GM23248 (cell line): ENCODE results near the gene UBQLNL. TPM values are rescaled to one million over a fixed set of nuclear protein-coding genes. Genes with fewer than 3 reads are reported as not detected.

Source experiments
- DNase-seq: peaks from one replicate; pipeline ENCODE4 v3.0.0-alpha.2; 2015
- H2AFZ ChIP-seq: fragments of 200-600 bp; sonication (generic); 2 replicates; pipeline ENCODE4 v1.6.1; 2016; ENCODE audit warnings: antibody characterized with exemption
- H3F3A ChIP-seq: fragments of 200-600 bp; sonication (generic); 2 replicates; pipeline ENCODE4 v1.6.1; 2016; ENCODE audit warnings: mild to moderate bottlenecking, antibody characterized with exemption, mixed run types; ENCODE audit not compliant: insufficient read depth
- H3K27ac ChIP-seq: fragments of 200-600 bp; sonication (generic); 2 replicates; pipeline ENCODE4 v1.5.1; 2016; ENCODE audit warnings: mild to moderate bottlenecking
- H3K27me3 ChIP-seq: fragments of 200-600 bp; sonication (generic); replicated peaks from 2 replicates; pipeline ENCODE4 v1.6.1; 2016; ENCODE audit warnings: mild to moderate bottlenecking; ENCODE audit not compliant: insufficient read depth
- H3K36me3 ChIP-seq: fragments of 200-600 bp; sonication (generic); 2 replicates; pipeline ENCODE4 v1.6.1; 2016; ENCODE audit warnings: low read depth, mild to moderate bottlenecking
- H3K4me1 ChIP-seq: fragments of 200-600 bp; sonication (generic); 2 replicates; pipeline ENCODE4 v1.6.1; 2016; ENCODE audit warnings: mild to moderate bottlenecking; ENCODE audit not compliant: insufficient read depth
- H3K4me2 ChIP-seq: fragments of 200-600 bp; sonication (generic); one replicate; pipeline ENCODE4 v1.6.1; 2016; ENCODE audit warnings: mild to moderate bottlenecking; ENCODE audit not compliant: unreplicated experiment
- H3K4me3 ChIP-seq: fragments of 200-600 bp; sonication (generic); 2 replicates; pipeline ENCODE4 v1.5.1; 2016; ENCODE audit warnings: mild to moderate bottlenecking
- H3K79me2 ChIP-seq: fragments of 200-600 bp; sonication (generic); 2 replicates; pipeline ENCODE4 v1.6.1; 2016; ENCODE audit warnings: mild to moderate bottlenecking; ENCODE audit not compliant: insufficient read depth
- H3K9ac ChIP-seq: fragments of 200-600 bp; sonication (generic); 2 replicates; pipeline ENCODE4 v1.6.1; 2016; ENCODE audit warnings: mild to moderate bottlenecking
- H3K9me2 ChIP-seq: fragments of 200-600 bp; sonication (generic); 2 replicates; pipeline ENCODE4 v1.6.1; 2016; ENCODE audit warnings: mixed run types, mild to moderate bottlenecking, moderate library complexity; ENCODE audit not compliant: insufficient read depth
- H3K9me3 ChIP-seq: fragments of 200-600 bp; sonication (generic); one replicate; pipeline ENCODE4 v1.6.1; 2017; ENCODE audit warnings: low read depth
- H4K20me1 ChIP-seq: fragments of 200-600 bp; sonication (generic); 2 replicates; pipeline ENCODE4 v1.6.0; 2016; ENCODE audit not compliant: insufficient read depth
- EZH2 ChIP-seq: fragments of 200-600 bp; sonication (generic); IDR thresholded peaks from 2 replicates; pipeline ENCODE4 v1.6.1; 2018; ENCODE audit warnings: antibody characterized with exemption, mild to moderate bottlenecking; ENCODE audit not compliant: insufficient read depth, poor library complexity, severe bottlenecking
- EZH2phosphoT487 ChIP-seq: fragments of 200-600 bp; sonication (generic); IDR thresholded peaks from 2 replicates; pipeline ENCODE4 v1.6.1; 2018; ENCODE audit warnings: antibody characterized with exemption, moderate library complexity, mild to moderate bottlenecking, low read depth; ENCODE audit not compliant: insufficient read depth
- WGBS, 2 experiments: methylation state at CpG; one replicate each; pipeline ENCODE4 v1.1.6; 2015 to 2017; ENCODE audit warnings: low lambda C conversion rate in 2 of 2, low coverage in 1 of 2; ENCODE audit errors: missing lambda C conversion rate in 2 of 2; 5-methylcytosine and 5-hydroxymethylcytosine counted together
- in situ Hi-C: fragments of 300-500 bp; cut with MboI; formaldehyde crosslinking; loops from 2 replicates; pipeline ENCODE4 v1.15.0; 2020
- polyA plus RNA-seq: library from polyadenylated mRNA; unstranded; fragments of >200 nt; fragmentation: Nextera tagmentation; extraction: Ambion mirVana; gene quantifications from 2 replicates; pipeline ENCODE4 v1.2.1, GENCODE V29; 2016
- total RNA-seq: library from RNA; depleted of rRNA; stranded (reverse); fragments of >200 nt; shearing (Covaris generic); gene quantifications from 2 replicates; pipeline ENCODE4 v1.2.3, GENCODE V29; 2014

The UBQLNL gene
- total and polyA plus RNA-seq, 2 experiments from 2014 or later, result 0.20 to 0.32 TPM

DNA sequence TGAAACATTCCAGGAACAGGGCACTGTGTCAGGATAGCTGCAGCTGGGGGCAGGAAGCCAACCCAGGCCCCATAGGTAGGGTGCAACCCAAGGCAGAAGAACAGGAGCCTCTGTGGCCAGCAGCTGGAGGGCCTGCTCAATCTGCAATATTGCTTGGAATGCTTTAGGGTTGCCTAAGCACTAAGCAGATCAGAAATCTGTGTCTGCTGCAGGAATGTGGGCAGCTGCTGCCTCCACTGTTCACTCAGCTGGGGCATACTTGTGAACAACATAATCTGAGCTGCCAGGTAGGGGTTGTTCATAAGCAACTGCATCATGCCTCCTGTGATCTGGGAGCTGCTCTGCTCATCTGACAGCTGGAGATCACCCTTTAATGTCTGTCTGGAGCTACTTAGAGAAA lies 1.7 kb downstream of the UBQLNL start:
- Histone ChIP-seq H3K4me2 (no peak overlapping the region), H3K27me3 (no peaks in the 10 kb centered on the region; the same call in 1 of the 2 replicates), H3K27ac (no peak overlapping the region), H3F3A (no peaks in the 10 kb centered on the region), H3K4me1 (no peaks in the 10 kb centered on the region), H3K4me3 (no peak overlapping the region), H3K9ac (no peak overlapping the region), H4K20me1 (no peaks in the 10 kb centered on the region), H3K9me2 (no peaks in the 10 kb centered on the region), H2AFZ (no peak overlapping the region), H3K79me2 (no peaks in the 10 kb centered on the region), H3K36me3 (no peaks in the 10 kb centered on the region), H3K9me3 (no peaks in the 10 kb centered on the region)
- TF ChIP-seq EZH2phosphoT487, result no peak
- no peak for TF ChIP-seq EZH2
- DNase-seq, result no peak
- in situ Hi-C loops, result no loop called here

DNA sequence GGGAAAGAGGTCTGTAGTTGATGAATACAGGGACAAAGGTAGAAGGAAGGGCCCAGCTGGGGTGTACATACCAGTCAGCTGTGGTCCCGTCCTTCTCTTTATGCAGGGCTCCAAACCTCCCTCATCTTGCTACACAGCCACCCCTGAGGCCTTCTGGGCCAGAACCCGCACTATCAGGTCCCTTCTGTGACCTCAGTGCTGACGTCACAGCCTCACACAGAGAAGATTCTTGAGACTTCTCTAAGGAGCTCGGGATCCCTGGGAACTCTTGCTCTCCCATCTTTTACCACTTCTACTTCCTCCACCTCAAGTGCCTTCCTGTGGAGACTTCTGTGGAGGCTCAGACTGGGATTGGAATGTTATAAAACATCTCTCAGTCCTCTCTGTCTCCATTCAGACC lies 6.7 kb downstream of the UBQLNL start, which contains the start of gene UBQLN3:
TSS of gene UBQLN3 (minus strand) at position 155 of the 400 bp plus-strand sequence. CDS start 399 bp downstream, outside the sequence.
- Histone ChIP-seq H3K27ac (no peak within 1 kb of the TSS), H4K20me1 (no peaks in the 10 kb centered on the region), H3K27me3 (no peaks in the 10 kb centered on the region; the same call in 1 of the 2 replicates), H3K9ac (no peak within 1 kb of the TSS), H3K4me3 (no peak within 1 kb of the TSS), H3F3A (no peaks in the 10 kb centered on the region), H3K36me3 (no peaks in the 10 kb centered on the region), H3K9me3 (no peaks in the 10 kb centered on the region), H3K4me1 (no peaks in the 10 kb centered on the region), H3K79me2 (no peaks in the 10 kb centered on the region), H2AFZ (no peak within 1 kb of the TSS), H3K4me2 (no peak within 1 kb of the TSS), H3K9me2 (no peaks in the 10 kb centered on the region)
- no peak for DNase-seq
- TF ChIP-seq EZH2phosphoT487 (no peak), EZH2 (no peak)
- 43 to 45% methylated on average over 4 of the region's 4 CpGs for WGBS, 2 experiments
- in situ Hi-C loops, result no loop called here

DNA sequence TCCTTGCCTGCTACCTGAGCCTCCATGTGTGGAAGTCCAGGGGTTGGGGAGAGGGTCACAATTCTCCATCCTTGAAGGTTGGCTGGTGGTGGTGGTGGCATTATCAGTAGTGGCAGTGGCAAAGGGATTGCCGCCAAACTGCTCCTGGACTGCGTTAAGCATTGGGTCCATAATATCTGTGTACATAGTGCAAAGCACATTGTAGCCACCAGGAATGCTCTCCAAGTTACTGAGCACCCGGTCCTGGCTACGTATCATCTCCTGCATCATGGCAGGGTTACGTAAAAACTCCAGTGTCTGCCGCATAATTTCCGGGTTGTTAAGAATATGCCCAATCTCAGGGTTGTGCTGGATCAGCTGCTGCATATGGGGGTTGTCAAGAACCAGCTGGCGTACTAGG lies 7.9 kb downstream of the UBQLNL start:
- Histone ChIP-seq H3F3A (no peaks in the 10 kb centered on the region), H2AFZ (no peak overlapping the region), H3K9me2 (no peaks in the 10 kb centered on the region), H3K9me3 (no peaks in the 10 kb centered on the region), H3K27me3 (no peaks in the 10 kb centered on the region; the same call in 1 of the 2 replicates), H3K4me3 (no peak overlapping the region), H3K27ac (no peak overlapping the region), H3K4me1 (no peaks in the 10 kb centered on the region), H3K36me3 (no peaks in the 10 kb centered on the region), H3K4me2 (no peak overlapping the region), H4K20me1 (no peaks in the 10 kb centered on the region), H3K79me2 (no peaks in the 10 kb centered on the region), H3K9ac (no peak overlapping the region)
- no peak for TF ChIP-seq EZH2phosphoT487
- DNase-seq, result no peak
- in situ Hi-C loops, result no loop called here
- 73 to 78% methylated on average over 8 of the region's 8 CpGs for WGBS, 2 experiments

DNA sequence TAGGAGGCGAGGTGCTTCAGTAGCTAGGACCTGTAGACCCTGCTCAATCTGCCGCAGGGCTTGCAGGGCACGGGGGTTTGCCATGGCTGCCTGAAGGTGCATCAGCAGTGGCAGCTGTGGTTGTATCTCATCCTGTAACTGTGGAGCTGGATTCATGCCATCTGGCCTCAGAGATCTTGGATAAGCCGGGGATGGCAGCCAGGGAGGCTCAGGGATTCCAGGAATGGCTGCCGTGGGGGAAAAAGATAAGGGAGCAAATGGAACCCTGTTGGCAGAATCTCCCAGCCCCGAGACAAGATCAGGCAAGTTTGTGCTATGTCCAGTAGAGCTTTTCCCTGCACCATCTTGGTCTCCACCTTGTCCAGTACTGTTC lies 8.6 kb downstream of the UBQLNL start:
- H3K4me3 ChIP-seq, result no peak overlapping the region
- in situ Hi-C loops, result no loop called here
- H3K9ac ChIP-seq, result no peak overlapping the region
- no peaks in the 10 kb centered on the region for H3K9me2 ChIP-seq
- H3F3A ChIP-seq, result no peaks in the 10 kb centered on the region
- no peak overlapping the region for H2AFZ ChIP-seq
- TF ChIP-seq EZH2 (no peak), EZH2phosphoT487 (no peak)
- H3K4me2 ChIP-seq, result no peak overlapping the region
- H3K4me1 ChIP-seq, result no peaks in the 10 kb centered on the region
- no peak for DNase-seq
- H3K36me3 ChIP-seq, result no peaks in the 10 kb centered on the region
- no peaks in the 10 kb centered on the region; the same call in 1 of the 2 replicates for H3K27me3 ChIP-seq
- 36 to 44% methylated on average over 6 of the region's 6 CpGs for WGBS, 2 experiments
- no peaks in the 10 kb centered on the region for H4K20me1 ChIP-seq
- no peaks in the 10 kb centered on the region for H3K9me3 ChIP-seq
- H3K79me2 ChIP-seq, result no peaks in the 10 kb centered on the region
- no peak overlapping the region for H3K27ac ChIP-seq
